ENCODE results near the gene PGAP6.
"Not testable (repeated sequence)": the region's sequence is repeated elsewhere in the genome, so short reads cannot be mapped to it uniquely, and the experiment has no call there.

PGAP6 gene

DNA sequence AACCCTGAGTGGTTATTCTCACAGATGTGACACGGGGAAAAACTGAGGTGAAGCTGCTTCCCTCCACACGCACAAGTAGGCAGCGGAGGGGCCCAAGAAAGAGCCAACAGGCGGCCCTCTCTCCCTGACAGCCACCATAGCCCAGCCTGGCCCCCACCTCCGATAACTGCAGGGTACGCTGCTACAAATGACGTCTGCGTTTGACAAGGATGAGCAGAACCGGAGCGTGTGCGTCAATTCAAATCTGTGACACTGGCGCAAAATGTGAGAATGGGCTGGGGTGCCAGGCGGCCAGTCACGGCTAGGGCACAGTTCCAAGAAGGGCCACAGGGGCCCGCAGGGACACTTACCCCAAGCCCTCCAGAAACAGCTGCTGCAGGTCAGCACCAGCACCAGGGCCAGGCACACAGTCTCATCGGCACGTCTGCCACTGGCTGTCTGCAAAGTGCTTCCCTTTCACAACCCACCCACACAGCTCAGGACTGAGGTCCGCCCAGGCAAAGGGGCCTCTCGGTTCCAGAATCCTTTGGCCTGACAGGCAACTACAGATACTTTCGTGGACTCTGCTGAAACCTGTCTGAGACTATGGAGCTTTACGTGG, 43.7 kb downstream of the PGAP6 start:
- Histone ChIP-seq H3K27me3 (replicated peaks; ENCODE audit: control insufficient read depth, insufficient read depth, low read length) (no peaks in the 10 kb centered on the region), H3K4me3 (replicated peaks; ENCODE audit: low read depth, low read length) (no peak overlapping the region), H3K36me3 (ENCODE audit: control insufficient read depth, insufficient read depth, low read length) (peaks cover 6% of the 10 kb centered on the region)
- DNase-seq (ENCODE audit: extremely low read depth, insufficient read length), result no peak
- TF ChIP-seq, protein P1, sequence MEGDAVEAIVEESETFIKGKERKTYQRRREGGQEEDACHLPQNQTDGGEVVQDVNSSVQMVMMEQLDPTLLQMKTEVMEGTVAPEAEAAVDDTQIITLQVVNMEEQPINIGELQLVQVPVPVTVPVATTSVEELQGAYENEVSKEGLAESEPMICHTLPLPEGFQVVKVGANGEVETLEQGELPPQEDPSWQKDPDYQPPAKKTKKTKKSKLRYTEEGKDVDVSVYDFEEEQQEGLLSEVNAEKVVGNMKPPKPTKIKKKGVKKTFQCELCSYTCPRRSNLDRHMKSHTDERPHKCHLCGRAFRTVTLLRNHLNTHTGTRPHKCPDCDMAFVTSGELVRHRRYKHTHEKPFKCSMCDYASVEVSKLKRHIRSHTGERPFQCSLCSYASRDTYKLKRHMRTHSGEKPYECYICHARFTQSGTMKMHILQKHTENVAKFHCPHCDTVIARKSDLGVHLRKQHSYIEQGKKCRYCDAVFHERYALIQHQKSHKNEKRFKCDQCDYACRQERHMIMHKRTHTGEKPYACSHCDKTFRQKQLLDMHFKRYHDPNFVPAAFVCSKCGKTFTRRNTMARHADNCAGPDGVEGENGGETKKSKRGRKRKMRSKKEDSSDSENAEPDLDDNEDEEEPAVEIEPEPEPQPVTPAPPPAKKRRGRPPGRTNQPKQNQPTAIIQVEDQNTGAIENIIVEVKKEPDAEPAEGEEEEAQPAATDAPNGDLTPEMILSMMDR (IDR thresholded peaks at IDR 0.05; ENCODE audit: insufficient read depth, low read length, poor library complexity, severe bottlenecking), result no peak

DNA sequence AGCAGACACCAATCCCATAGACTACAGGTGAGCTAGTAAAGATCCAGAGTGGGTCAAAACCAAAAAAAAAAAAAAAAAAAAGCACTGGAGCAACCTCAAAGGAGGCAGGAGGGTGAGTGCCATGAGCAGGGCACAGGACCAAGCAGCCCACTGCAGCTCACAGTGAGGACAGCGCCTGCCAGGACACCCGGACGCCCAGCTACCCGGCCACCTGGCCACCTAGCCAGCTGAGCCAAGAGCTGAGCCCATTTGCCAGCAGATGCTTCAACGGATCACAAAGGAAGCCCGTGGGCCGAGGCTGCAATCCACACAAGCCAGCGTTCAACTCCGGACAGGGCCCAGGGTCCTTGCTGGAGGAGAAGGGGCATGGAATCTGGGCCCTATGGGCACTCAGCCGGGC, 44.3 kb downstream of the PGAP6 start:
- Histone ChIP-seq H3K27me3 (replicated peaks; ENCODE audit: control insufficient read depth, insufficient read depth, low read length) (no peaks in the 10 kb centered on the region), H3K4me3 (replicated peaks; ENCODE audit: low read depth, low read length) (no peak overlapping the region), H3K36me3 (ENCODE audit: control insufficient read depth, insufficient read depth, low read length) (peaks cover 2% of the 10 kb centered on the region)
- TF ChIP-seq, protein P1 (IDR thresholded peaks at IDR 0.05; ENCODE audit: insufficient read depth, low read length, poor library complexity, severe bottlenecking), result no peak
- no peak for DNase-seq (ENCODE audit: extremely low read depth, insufficient read length)

DNA sequence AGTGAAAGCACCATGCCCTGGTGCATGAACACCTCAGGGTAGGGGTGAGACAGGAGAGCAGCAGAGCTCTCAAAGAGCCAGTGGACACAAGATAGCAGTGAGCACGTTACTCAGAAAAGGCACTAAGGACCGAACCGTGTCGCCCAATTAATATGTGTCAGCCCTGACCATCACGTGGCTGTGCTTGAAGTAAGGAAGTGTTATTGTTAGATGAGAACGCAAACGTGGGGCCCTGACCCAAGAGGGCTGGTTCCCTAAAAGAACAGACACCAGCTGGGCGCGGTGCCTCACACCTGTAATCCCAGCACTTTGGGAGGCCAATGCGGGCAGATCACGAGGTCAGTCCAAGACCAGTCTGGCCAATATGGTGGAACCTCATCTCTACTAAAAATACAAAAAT, 45.5 kb downstream of the PGAP6 start:
- no peaks in the 10 kb centered on the region for H3K27me3 ChIP-seq (replicated peaks; ENCODE audit: control insufficient read depth, insufficient read depth, low read length)
- DNase-seq (ENCODE audit: extremely low read depth, insufficient read length), result no peak
- no peak overlapping the region for H3K4me3 ChIP-seq (replicated peaks; ENCODE audit: low read depth, low read length)
- TF ChIP-seq, protein P1 (IDR thresholded peaks at IDR 0.05; ENCODE audit: insufficient read depth, low read length, poor library complexity, severe bottlenecking), result no peak
- H3K36me3 ChIP-seq (ENCODE audit: control insufficient read depth, insufficient read depth, low read length), result peaks cover 1% of the 10 kb centered on the region; the same call in 1 of the 2 replicates

DNA sequence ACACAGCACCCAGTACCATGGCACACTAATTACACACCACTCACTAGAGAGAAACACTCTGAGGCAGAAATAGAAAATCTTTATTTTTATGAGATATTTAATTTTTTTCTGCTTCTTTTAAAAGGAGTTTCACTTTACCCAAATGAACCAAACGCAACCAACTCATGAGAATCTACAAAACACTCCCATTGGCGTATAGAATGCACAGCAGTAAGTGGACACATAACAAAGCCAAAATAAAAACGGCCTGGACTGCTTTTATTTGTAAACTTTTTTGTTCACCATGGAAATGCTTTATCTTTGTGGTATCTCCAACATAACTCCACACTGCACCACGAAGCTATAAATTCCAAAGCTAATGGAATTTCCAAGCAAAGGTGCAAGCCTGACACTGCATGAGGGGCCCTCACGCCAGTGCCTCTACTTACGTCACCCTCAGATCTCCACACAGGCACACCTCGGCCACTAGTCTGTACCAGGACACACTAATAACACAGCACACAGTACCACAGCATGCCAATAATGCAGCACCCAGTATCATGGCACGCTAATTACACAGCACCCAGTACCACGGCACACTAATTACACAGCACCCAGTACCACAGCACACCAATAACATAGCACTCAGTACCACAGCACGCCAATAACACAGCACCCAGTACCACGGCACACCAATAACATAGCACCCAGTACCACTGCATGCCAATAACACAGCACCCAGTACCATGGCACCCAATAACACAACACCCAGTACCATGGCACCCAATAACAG, 46.7 kb downstream of the PGAP6 start:
- H3K4me3 ChIP-seq (replicated peaks; ENCODE audit: low read depth, low read length); H3K27me3 ChIP-seq (replicated peaks; ENCODE audit: control insufficient read depth, insufficient read depth, low read length); H3K36me3 ChIP-seq (ENCODE audit: control insufficient read depth, insufficient read depth, low read length); DNase-seq (ENCODE audit: extremely low read depth, insufficient read length): not testable (repeated sequence)

DNA sequence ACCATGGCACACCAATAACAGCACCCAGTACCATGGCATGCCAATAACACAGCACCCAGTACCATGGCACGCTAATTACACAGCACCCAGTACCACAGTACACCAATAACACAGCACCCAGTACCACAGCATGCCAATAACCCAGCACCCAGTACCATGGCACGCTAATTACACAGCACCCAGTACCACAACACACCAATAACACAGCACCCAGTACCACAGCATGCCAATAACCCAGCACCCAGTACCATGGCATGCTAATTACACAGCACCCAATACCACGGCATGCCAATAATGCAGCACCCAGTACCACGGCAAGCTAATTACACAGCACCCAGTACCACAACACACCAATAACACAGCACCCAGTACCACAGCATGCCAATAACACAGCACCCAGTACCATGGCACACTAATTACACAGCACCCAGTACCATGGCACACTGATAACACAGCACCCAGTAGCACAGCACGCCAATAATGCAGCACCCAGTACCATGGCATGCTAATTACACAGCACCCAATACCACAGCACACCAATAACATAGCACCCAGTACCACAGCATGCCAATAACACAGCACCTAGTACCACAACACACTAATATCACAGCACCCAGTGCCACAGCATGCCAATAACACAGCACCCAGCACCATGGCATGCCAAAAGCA, 47.5 kb downstream of the PGAP6 start:
- H3K4me3 ChIP-seq (replicated peaks; ENCODE audit: low read depth, low read length); H3K36me3 ChIP-seq (ENCODE audit: control insufficient read depth, insufficient read depth, low read length); H3K27me3 ChIP-seq (replicated peaks; ENCODE audit: control insufficient read depth, insufficient read depth, low read length); DNase-seq (ENCODE audit: extremely low read depth, insufficient read length): not testable (repeated sequence)

DNA sequence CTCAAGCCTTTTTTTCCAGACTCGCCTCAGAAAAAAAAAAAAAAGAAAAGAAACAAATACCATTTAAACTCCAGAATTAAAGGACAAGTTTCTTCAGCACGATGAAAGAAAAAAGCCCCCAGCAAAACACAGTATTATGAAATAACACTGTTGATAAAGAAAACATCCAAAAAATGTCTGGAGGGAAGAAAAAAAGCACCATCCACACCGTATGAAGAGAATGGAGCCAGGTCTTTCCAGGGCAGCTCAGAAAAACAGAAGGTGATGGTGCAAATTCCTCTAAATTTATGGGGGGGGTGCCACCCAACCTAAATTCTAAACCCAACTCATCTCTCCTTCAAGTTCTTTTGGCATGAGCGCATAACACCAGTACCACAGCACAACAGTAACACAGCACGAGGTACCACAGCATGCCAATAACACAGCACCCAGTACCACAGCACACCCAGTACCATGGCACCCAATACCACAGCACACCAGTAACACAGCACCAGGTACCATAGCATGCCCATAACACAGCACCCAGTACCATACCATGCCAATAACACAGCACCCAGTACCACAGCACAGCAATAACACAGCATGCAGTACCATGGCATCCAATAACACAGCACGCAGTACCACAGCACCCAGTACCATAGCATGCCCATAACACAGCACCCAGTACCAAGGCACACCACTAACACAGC, 48.2 kb downstream of the PGAP6 start:
- peaks cover 1% of the 10 kb centered on the region; the same call in 1 of the 2 replicates for H3K36me3 ChIP-seq (ENCODE audit: control insufficient read depth, insufficient read depth, low read length)
- TF ChIP-seq, protein P1 (IDR thresholded peaks at IDR 0.05; ENCODE audit: insufficient read depth, low read length, poor library complexity, severe bottlenecking), result no peak
- DNase-seq (ENCODE audit: extremely low read depth, insufficient read length), result no peak
- H3K4me3 ChIP-seq (replicated peaks; ENCODE audit: low read depth, low read length), result no peak overlapping the region
- no peaks in the 10 kb centered on the region for H3K27me3 ChIP-seq (replicated peaks; ENCODE audit: control insufficient read depth, insufficient read depth, low read length)

DNA sequence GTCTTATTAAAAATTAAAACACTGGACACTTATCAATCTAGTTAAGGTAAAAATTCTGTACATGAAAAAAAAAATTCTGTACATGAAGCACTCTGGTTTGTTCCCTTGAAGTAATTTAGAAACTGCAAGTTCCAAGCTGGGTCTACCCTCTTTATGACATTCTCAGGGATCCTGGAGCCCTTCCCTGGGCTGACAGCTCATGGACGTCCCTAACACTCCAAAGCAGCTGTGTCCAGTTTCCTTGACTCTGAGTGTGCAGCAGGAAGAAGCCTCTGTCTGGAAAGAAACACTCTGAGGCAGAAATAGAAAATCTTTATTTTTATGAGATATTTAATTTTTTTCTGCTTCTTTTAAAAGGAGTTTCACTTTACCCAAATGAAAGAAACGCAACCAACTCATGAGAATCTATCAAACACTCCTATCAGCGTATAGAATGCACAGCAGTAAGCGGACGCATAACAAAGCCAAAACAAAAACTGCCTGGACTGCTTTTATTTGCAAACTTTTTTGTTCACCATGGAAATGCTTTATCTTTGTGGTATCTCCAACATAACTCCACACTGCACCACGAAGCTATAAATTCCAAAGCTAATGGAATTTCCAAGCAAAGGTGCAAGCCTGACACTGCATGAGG, 50.5 kb downstream of the PGAP6 start:
- H3K36me3 ChIP-seq (ENCODE audit: control insufficient read depth, insufficient read depth, low read length); DNase-seq (ENCODE audit: extremely low read depth, insufficient read length); H3K4me3 ChIP-seq (replicated peaks; ENCODE audit: low read depth, low read length); H3K27me3 ChIP-seq (replicated peaks; ENCODE audit: control insufficient read depth, insufficient read depth, low read length): not testable (repeated sequence)
